Superior temporal gyrus (tissue), 1 donor: ENCODE results near the gene CTNNA2.
A peak's percentile ranks its signal among the peaks of the same experiment; 100 is the strongest.

ENCODE experiments used
- DNase-seq: peaks from one replicate; pipeline ENCODE4 v3.0.0-alpha.2; 2016; ENCODE audit errors: extremely low spot score

Gene CTNNA2

DNA sequence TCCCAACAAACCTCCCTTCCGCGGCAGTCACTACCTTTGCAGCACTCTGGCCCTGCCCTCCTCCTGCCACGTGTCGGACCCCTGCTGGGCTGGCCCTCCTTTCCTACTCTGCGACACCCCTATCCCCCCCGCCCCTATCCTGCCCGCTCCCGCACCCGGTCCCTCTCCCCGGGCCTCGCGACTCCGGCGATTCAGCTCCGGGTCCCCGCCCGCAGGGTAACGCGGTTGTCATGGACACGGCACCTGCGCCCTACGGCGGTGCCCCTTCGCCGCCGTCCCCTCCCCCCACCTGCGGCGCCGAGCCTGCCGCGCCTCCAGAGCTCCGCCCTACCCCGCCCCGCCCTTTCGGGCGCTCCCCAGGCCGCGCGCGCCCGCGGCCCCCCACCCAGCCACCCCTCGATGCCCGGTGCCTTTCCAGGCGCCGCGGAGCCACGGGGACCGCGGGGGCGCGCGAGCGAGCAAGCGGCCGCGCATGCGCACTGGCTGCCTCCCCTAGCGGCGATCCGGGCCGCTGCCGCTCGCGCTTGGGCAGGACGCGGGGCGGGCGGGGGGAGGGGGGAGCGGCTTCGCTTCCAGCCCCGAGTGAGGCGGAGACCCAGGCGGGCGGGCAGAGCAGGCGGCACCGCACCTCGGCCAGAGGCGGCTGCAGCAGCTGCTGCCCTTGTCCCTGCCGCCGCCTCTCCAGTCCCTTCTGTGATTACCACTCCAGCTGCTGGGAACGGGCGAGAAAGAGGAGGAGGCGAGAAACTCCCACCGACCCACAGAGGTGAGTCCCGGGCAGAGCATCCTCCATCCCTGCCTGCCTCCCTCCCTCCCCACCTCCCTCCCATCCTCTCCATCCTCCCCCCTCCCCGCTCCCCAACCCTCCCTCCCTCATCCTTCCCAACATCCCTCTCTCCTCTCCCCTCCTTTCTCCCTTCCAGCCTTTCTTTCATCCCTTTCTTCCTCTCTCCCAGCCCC, at the start of gene CTNNA2:
CTNNA2 (plus strand) TSS at position 610 of the 960 bp plus-strand sequence.
- peak; percentile 75 for DNase-seq

DNA sequence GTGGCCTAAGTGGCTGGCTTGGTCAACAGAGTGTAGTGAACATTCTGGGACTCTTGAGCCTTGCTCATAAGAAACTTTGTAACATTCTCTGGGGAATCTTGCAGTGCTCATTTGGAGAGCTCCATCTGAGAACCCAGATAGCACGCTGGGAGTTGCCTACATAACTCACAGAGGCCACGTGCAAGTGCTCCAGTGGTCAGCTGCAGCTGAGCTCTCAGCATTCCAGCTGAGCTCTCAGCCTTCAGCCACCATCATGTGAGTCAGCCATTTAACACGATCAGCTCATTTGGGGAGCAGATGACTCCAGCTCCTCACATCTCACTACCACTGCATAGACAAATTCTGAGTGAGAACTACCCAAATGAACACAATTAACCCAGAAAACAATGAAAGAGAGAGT, 25.5 kb upstream of the CTNNA2 start:
- no peak for DNase-seq

DNA sequence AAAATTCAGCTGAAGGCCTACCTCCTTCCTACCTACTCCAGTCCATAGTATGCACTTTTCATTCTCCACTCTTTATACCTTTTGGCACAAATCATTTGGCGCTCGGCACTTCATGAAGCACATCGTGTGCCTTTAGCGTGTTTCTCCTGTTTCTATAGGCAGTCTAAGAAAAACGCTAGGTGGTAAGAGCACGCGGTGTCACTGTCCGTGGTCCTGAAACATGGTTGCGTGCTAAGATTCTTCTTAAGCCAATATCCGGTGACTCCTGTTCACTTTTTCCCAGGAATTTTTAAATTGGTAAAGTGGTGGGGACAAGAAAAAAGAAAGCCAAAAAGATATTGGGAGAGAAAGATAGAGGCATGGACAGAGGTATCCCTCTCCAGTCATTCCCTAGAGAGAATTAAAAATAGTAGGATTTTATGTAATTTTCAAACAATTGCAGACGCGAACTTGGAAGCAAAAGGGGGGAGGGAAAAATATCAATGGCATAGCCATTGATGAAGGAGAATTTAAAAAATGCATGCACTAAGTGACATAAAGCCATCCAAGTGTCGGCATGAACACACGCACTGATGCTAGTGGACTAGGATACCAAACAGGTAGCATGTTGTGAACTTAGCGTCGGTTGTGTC, 1.4 kb upstream of the CTNNA2 start:
- DNase-seq: peak; percentile 67

DNA sequence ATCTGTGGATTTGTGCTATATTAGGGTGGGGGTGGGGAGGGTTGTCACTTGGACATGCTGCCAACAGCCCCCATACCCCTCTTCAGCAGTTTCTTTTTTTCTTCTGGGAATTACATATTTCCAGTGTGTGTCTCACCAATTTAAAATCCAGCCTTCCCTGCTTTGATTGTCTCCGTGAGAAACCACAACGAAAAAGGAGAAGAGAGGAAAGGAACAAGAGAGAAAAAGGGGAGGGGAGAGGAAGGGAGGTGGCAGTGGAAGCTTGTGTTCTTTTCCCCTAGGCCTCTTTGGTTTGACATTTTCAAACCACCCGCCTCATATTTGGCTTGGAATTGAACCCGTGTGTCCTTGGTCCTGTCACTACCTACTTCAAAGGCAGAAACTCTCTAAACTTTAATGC, 860 bp downstream of the CTNNA2 start:
- peak; percentile 19 for DNase-seq

DNA sequence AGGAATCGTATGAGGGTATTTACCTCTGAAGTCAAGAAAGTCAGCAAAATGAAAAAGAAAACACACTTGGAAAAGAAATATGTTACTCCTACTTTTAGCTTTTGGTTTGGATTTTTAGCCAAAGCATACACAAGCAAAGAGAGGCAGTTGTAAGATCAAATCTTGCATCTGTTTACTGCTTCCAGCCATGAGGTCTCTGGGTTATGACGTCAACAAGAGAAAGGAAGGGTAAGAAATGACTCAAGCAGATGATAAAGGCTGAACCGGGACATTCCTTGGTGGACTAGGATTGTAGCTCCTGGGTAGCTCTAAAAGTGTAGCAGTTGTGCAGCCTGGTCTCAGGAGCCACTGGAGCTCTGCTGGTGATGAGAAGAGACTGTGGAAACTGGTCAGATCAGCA, 16.8 kb downstream of the CTNNA2 start:
- no peak for DNase-seq

DNA sequence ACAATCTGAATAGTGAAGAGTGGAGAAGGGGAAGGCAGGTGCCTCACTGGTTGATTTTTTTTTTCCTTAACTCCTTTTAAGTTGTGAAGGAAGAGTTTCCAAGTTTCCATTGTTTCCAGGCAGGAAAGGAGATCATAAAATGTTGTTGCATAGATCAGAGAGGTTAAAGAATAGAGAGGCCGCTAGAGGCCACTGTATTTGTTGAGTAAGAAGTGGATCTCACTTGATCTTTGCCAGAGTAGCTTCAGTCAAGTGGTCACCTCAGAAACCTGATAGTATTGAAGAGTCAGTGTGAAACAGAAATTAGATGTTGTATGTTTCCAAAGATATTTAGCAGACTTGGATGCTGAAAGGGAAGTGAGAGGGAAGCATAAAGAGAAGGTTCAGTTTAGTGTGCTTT, 17.6 kb downstream of the CTNNA2 start:
- peak; percentile 37 for DNase-seq

DNA sequence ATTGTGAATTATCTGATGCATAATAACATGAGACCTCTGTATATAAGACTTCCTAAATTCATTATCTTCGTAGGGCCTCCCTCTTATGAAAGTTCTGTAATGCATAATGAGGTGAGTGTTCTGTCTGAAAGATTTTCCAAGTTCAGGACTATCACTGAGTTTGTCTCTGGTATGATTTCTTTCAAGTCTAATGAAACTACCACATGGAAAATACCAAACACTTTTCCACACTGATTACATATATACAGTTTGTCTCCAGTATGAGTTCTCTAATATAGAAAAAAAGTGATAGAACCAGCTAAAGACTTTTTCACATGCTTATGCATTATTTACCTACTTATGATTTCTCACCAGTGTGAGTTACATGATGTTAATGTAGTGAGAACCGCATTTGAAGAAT, 34.7 kb downstream of the CTNNA2 start:
- no peak for DNase-seq

DNA sequence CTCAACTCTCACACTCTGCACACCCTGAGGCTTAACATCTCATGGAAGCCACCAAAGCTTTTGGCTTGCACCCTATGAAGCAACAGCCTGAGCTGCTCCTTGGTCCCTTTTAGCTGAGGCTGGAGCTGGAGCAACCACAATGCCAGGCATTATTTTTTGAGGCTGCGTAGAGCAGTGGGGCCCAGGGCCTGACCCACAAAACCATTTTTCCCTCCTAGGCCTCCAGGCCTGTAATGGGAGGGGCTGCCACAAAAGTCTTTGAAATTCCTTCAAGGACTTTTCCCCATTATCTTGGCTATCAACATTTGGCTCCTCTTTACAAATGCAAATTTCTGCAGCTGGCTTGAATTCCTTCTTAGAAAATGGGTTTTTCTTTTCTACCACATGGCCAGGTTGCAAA, 39.8 kb downstream of the CTNNA2 start:
- DNase-seq: no peak

DNA sequence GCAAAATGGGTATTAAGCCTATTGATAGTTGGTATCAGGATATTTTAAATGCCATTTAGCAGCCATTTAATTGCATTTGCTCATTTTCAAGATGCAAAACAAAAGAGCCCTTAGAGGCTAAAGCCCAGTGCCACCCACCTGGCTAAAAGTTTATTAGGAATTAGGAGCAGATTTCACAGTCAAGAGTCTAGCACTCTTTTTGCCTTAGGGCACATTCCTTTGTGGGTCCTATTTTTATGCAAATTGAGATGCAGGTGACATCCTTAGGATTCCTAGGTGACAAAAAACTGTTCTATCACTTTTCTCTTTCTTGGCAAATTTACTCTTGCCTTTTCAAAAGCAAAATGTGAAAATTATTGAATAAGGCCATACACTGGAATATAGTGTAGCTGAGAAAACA, 42.0 kb downstream of the CTNNA2 start:
- DNase-seq: no peak

DNA sequence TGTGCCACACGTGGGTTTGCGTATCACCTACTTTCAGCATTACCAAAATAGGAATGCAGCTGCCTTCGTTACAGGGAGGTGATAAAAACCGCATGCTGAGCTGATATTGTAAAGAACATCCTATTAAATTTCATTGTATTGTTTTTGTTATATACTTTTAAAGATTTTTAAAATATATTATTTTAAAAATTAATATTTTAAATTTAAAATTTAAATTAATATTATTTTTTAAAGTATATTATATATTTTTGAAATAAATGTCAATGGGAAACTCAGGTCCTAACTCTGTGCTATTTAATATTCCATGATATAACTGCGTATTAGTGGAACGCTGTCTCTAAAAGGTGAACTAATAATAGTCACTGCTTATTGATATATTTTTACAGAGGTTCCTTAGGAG, 51.2 kb downstream of the CTNNA2 start:
- no peak for DNase-seq

DNA sequence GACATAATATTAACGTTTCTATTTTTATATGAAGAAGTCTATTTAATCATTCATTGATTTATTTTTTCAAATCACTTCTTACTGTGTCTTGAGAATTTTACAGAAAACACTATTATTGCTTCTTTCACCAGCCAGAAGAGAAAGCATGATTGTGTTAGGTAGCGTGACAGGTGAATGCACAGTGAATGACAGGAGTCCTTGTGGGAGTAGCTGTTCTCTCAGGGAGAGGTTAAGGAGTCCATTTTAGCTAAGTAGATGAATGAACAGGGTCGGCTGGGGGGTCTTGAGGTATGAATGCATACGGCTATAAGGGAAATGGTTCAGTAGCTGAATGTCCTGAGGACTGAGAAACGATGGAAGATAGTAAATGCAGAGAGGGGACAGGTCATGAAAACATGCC, 56.2 kb downstream of the CTNNA2 start:
- DNase-seq: no peak

DNA sequence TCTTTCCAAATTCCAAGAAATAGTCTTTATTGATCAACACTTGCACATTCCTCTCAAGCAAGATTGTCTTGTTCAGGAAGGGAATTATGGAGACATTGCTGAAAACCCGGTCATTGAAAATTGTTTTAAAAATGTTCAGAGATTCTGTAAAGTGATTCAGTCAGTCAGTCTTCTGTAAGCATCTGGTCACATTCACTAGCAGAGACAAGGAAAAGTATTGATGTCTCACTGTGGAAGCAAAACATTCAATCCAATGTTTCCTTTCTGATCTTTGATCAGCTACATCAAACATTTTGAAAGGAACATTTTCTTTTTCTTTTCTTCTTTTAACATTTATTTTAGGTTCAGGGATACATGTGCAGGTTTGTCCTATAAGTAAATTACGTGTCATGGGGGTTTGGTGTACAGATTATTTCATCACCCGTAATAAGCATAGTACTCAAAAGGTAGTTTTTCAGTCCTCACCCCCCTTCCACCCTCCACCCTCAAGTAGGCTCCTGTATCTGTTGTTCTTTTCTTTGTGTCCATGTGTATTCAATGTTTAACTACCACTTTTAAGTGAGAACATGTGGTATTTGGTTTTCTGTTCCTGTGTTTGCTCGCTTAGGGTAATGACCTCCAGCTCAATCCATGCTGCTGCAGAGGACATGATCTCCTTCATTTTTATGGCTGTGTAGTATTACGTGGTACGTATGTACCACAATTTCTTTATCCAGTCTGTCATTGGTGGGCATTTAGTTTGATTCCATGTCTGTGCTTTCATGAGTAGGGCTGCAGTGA, 61.2 kb downstream of the CTNNA2 start:
- no peak for DNase-seq

DNA sequence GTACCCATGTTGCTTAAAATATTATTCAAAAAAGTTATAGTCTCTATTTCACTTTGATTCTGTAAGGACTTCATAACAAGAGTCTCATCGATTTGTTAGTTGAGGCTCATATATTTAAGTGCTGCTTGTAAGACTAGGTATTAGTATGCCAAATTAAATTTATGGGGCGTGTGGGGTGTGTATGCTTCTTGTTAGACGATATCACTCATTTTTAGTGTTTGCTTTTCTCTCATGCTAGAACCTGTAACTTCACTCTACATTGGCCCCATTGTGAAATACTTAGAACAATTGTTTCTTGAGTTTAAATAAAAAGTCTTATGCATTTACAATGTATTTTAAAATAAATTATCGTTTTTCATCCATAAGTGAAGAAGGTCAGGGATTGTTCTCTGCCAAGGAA, 63.6 kb downstream of the CTNNA2 start:
- DNase-seq: no peak

DNA sequence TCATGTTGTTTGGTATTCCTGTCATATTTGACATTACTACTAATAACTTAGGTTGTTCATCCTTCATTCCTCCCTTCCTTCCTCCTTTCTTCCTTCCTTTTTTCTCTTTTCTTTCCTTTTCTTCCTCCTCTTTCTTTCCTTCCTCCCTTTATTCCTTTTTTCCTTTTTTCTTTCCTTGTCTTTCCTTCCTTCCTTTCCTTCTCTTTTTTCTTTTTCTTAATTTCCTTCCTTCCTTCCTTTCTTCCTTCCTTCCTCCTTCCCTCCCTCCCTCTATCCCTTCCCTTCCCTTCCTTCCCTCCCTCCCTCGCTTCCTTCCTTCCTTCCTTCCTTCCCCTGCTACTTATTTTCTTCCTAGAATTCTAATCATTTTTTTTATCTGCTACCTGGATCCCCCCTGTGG, 66.1 kb downstream of the CTNNA2 start:
- DNase-seq: no peak

DNA sequence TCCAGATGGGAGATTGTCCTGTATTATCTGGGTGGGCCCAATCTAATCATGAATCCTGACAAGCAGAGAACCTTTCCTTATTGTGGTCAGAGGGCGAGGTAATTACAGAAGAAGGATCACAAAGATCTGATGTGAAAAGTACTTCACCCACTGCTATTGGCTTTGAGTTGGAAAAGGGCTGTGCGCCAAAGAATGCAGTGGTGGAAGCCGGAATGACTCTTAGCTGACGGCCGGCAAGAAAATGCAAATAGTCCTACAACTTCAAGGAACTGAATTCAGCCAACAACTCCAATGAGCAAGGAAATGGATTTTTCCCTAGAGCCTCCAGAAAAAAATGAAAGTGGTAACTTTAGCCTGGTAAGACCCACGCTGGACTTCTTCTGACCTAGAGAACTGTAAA, 67.3 kb downstream of the CTNNA2 start:
- DNase-seq: no peak

DNA sequence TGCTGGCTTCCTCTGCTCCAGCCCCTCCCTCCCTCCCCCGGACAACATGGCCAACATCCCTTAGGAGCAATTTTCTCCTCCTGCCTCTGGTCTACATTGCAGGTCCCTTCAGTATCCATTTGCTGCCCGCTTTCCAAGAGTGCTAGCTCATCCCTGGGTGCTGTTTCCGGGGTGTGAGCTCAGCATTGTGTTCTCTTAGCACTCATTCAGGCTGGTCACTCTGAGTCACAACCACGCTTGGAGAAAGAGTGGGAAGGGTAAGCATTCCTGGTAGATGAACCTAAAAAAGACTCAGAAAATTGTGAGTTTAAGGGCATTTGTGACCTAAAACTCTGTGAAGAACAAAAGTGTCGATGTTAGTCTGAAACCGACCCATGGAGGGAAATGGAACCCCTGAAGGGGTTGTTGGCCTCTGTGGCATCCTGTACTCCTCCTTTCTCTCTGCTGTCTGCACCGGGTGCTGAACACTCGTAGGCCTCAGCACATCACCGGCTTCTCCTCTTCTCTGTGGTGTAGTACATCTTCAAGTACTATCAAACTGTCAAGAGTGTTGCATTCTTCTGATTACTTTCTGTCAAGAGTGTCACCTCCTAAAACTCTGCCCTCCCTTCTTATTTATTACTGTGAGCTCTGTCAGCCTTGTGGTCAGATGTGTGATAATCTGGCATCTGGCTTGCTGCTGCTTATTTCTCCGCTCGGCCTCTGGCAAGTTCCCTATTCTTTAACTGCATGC, 73.0 kb downstream of the CTNNA2 start:
- no peak for DNase-seq

DNA sequence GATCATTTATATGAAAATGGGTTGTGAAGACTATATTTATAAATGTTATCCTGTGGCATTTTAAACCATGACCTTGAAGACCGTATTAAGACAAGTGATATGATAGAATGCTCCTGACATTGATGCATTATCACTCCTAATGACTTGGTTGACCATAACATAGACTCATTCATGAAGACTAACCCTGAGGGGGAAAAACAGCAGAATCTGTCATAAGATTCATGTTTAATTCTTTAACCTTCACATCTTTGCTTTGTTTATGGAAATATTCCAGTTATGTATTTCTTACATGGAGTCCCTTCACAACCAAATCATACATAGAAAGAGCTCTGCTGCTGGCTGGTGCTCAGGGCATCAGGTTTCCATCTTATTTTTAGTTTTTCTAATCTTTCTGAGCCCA, 78.4 kb downstream of the CTNNA2 start:
- DNase-seq: no peak

DNA sequence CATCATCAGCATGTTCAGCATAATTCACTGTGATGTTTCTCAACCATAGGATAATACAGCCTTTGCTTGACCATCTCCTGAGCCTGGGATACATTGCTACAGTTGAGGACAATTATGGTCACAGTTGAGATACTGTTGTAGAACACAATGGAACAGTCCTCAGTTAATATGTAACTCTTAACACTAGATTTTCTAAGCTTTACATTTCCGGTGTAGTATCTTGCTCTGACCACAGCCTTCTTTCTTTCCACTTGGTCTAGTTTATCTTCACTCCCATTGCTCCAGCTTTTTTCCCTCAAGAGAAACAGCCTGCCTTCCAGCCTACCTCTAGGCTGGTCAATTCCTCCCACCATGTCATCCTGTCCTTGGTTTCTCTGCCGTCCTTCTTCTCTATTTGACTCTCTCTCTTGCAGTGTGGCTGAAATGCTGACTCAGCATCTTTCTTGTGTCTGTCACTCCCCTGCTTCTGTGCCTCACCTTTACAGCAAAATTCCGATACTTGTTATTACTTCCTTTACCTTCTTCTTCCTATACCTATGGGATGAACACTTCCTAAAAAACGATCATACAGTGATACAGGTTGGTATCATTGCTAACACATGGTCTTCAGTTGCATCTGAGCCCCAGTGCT, 80.5 kb downstream of the CTNNA2 start:
- DNase-seq: no peak

DNA sequence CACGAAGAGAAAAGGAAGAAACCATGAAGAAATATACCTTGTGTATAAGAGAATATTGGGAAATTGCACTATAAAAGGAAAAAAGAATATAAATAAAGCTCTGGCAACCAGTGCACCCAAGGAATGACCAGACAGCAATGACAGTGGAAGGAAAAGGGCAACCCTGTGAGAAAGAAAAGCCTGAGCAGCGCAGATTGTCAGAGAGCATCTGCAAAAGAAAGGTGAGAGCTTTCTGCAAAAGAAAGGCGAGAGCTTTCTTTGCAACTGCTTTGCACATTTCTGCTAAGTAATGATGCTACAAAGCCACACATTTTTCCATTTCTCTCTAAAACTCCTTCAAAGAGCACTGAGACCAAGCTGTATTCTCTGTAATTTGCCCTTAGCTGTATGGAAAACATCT, 83.6 kb downstream of the CTNNA2 start:
- no peak for DNase-seq

DNA sequence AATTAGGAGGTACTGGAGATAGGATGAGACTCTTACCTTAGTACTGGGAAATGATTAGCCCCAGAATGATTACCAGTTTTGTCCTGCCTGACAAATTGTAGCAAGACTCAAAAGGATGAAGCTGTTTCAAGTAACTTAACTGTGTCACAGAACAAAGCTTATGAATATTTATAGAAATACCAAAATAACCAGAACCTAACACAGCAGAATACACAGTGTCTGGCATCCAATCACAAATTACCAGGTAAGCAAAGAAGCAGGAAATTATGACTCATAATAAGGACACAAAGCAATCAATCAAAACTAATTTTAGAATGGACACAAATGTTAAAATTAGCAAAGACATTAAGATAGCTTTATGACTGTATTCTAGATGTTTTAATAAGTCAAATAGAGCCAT, 91.9 kb downstream of the CTNNA2 start:
- no peak for DNase-seq

DNA sequence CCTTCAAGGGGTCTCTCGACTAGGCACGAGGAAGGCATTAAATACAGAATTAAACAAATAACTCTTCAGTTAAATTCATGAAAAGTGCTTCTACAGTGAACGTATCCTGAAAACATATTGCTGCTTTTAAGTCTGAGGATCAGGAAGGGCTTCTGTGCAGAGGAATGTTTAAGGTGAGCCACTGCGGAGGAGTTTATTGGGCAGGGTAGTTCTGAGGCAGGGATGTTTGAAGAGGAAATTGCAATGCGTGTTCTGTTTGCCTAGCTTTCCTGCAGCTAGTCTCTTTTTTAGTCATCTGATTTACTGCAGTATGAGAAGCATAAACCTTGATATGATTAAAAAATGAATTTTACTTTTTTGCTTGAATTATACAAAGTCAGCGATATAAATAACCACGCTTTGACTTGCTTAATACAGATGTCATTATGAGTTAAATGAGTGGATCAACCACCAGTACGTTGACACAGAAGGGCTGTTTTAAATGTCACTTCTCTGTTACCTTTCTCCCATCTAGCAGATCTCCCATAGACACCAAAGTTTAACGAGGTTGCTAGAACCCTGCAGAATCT, 98.7 kb downstream of the CTNNA2 start:
- DNase-seq: no peak
